ENCODE results near the gene TMEM207. TPM values are rescaled to one million over a fixed set of nuclear protein-coding genes. Genes with fewer than 3 reads are reported as not detected.

The TMEM207 gene
- total RNA-seq, 1 donor: not detected

DNA sequence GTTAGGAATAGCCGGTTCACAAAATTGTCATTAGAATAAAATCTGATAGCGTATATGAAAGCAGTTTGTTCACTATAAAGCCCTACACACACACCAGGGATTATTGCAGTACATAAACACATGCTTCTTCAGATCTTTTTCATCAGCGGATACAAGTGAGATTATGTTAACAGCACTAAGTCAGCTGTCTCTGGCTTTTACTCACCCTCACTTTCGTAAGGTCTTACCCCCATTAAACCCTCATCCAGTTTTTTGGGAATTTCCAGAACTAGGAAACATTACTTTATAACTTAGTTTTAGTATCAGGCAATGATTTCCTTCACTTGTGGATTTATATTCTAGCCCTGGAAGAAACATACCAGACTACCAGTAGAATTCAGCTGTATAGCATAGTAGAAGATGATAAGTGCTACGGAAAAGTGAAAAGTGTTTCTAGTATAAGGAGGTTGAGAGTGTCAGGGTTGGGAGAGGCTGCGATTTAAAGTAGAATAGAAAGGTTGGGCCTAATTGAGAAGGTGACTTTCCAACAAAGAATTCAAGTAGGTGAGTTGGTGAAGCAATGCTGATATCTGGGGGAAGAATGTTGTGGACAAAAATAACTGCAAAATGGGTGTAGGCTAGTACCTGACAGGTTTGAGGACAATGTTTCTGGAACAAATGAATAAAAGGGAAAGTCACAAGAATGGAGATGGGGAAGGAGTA, 22.7 kb downstream of the TMEM207 start:
- no peaks in the 10 kb centered on the region for H3K9me3 ChIP-seq (ENCODE audit: low read depth, low read length)
- no peaks in the 10 kb centered on the region for H3K4me1 ChIP-seq (ENCODE audit: insufficient read depth, low read length)
- no peak for DNase-seq (ENCODE audit: insufficient read length, low spot score, missing footprints)
- no peak for TF ChIP-seq CTCF (IDR thresholded peaks at IDR 0.05; ENCODE audit: extremely low read depth, low read depth, low read length)
- H3K36me3 ChIP-seq (ENCODE audit: insufficient read depth, low read length): no peaks in the 10 kb centered on the region
- no peak overlapping the region for H3K4me2 ChIP-seq (ENCODE audit: insufficient read depth, low read length)
- H3K4me3 ChIP-seq (ENCODE audit: insufficient read depth, low read length): no peak overlapping the region
- H3K27ac ChIP-seq (ENCODE audit: low read depth, low read length): no peak overlapping the region
- H3K27me3 ChIP-seq (ENCODE audit: insufficient read depth, low read length): no peaks in the 10 kb centered on the region
- H3K79me2 ChIP-seq (ENCODE audit: insufficient read depth, low read length): no peaks in the 10 kb centered on the region
- no peaks in the 10 kb centered on the region for H4K20me1 ChIP-seq (ENCODE audit: insufficient read depth, low read length)
- H2AFZ ChIP-seq (ENCODE audit: low read length): no peak overlapping the region

GRCh38 chr3:190425833-190426232, 23.9 kb downstream of the TMEM207 start:
- Histone ChIP-seq H4K20me1 (ENCODE audit: insufficient read depth, low read length) (no peaks in the 10 kb centered on the region), H3K79me2 (ENCODE audit: insufficient read depth, low read length) (no peaks in the 10 kb centered on the region), H3K36me3 (ENCODE audit: insufficient read depth, low read length) (no peaks in the 10 kb centered on the region), H3K4me1 (ENCODE audit: insufficient read depth, low read length) (no peaks in the 10 kb centered on the region), H2AFZ (ENCODE audit: low read length) (no peak overlapping the region), H3K4me3 (ENCODE audit: insufficient read depth, low read length) (no peak overlapping the region), H3K4me2 (ENCODE audit: insufficient read depth, low read length) (no peak overlapping the region), H3K9me3 (ENCODE audit: low read depth, low read length) (no peaks in the 10 kb centered on the region), H3K27me3 (ENCODE audit: insufficient read depth, low read length) (no peaks in the 10 kb centered on the region), H3K27ac (ENCODE audit: low read depth, low read length) (no peak overlapping the region)
- no peak for DNase-seq (ENCODE audit: insufficient read length, low spot score, missing footprints)
- no peak for TF ChIP-seq CTCF (IDR thresholded peaks at IDR 0.05; ENCODE audit: extremely low read depth, low read depth, low read length)

- Histone ChIP-seq H3K4me1 (ENCODE audit: insufficient read depth, low read length) (no peaks in the 10 kb centered on the region), H3K4me3 (ENCODE audit: insufficient read depth, low read length) (peak overlapping the region; percentile 30), H3K27ac (ENCODE audit: low read depth, low read length) (no peak overlapping the region), H3K79me2 (ENCODE audit: insufficient read depth, low read length) (no peaks in the 10 kb centered on the region), H3K36me3 (ENCODE audit: insufficient read depth, low read length) (no peaks in the 10 kb centered on the region), H3K27me3 (ENCODE audit: insufficient read depth, low read length) (no peaks in the 10 kb centered on the region), H4K20me1 (ENCODE audit: insufficient read depth, low read length) (no peaks in the 10 kb centered on the region), H2AFZ (ENCODE audit: low read length) (peak overlapping the region; percentile 65), H3K4me2 (ENCODE audit: insufficient read depth, low read length) (peak overlapping the region; percentile 55), H3K9me3 (ENCODE audit: low read depth, low read length) (no peaks in the 10 kb centered on the region)
- peak; percentile 65 for TF ChIP-seq CTCF (IDR thresholded peaks at IDR 0.05; ENCODE audit: extremely low read depth, low read depth, low read length)
- no peak for DNase-seq (ENCODE audit: insufficient read length, low spot score, missing footprints)
These were observed 24.9 kb downstream of the TMEM207 start for GRCh38 chr3:190424478-190425439.

GRCh38 chr3:190424108-190424477, 25.6 kb downstream of the TMEM207 start:
- Histone ChIP-seq H3K36me3 (ENCODE audit: insufficient read depth, low read length) (no peaks in the 10 kb centered on the region), H3K4me1 (ENCODE audit: insufficient read depth, low read length) (no peaks in the 10 kb centered on the region), H3K4me2 (ENCODE audit: insufficient read depth, low read length) (no peak overlapping the region), H2AFZ (ENCODE audit: low read length) (peak overlapping the region; percentile 54), H3K9me3 (ENCODE audit: low read depth, low read length) (no peaks in the 10 kb centered on the region), H4K20me1 (ENCODE audit: insufficient read depth, low read length) (no peaks in the 10 kb centered on the region), H3K4me3 (ENCODE audit: insufficient read depth, low read length) (no peak overlapping the region), H3K79me2 (ENCODE audit: insufficient read depth, low read length) (no peaks in the 10 kb centered on the region), H3K27ac (ENCODE audit: low read depth, low read length) (no peak overlapping the region), H3K27me3 (ENCODE audit: insufficient read depth, low read length) (no peaks in the 10 kb centered on the region)
- TF ChIP-seq CTCF (IDR thresholded peaks at IDR 0.05; ENCODE audit: extremely low read depth, low read depth, low read length): no peak
- no peak for DNase-seq (ENCODE audit: insufficient read length, low spot score, missing footprints)

Measured in osteoblast (primary cell).